Muscle layer of colon (tissue), 2 donors: ENCODE data around the gene IGHMBP2.

Experiments used
- H3K27ac ChIP-seq: one replicate; pipeline ENCODE4 v1.7.0; 2013; ENCODE audit warnings: low read depth, mild to moderate bottlenecking, low read length, moderate library complexity
- H3K27me3 ChIP-seq, 2 donors: one replicate each; pipeline ENCODE4 v1.7.0; 2013; ENCODE audit warnings: low read length in 2 of 2, mild to moderate bottlenecking in 2 of 2; ENCODE audit not compliant: insufficient read depth in 2 of 2, control insufficient read depth in 1 of 2
- H3K36me3 ChIP-seq: one replicate; pipeline ENCODE4 v1.7.0; 2013; ENCODE audit warnings: mild to moderate bottlenecking, low read length; ENCODE audit not compliant: insufficient read depth
- H3K4me1 ChIP-seq: one replicate; pipeline ENCODE4 v1.7.0; 2013; ENCODE audit warnings: mild to moderate bottlenecking, low read length; ENCODE audit not compliant: insufficient read depth
- H3K4me3 ChIP-seq, 2 donors: one replicate each; pipeline ENCODE4 v1.7.0; 2013; ENCODE audit warnings: low read length in 2 of 2, low read depth in 1 of 2, mild to moderate bottlenecking in 1 of 2, moderate library complexity in 1 of 2
- H3K9ac ChIP-seq: one replicate; pipeline ENCODE4 v1.7.0; 2013; ENCODE audit warnings: low read length
- H3K9me3 ChIP-seq: one replicate; pipeline ENCODE4 v1.7.0; 2013; ENCODE audit warnings: mild to moderate bottlenecking, low read length
- donor health status: abdominal sarcoma.
- donor health status: Adenocarcinoma of cecum.

IGHMBP2 gene

GRCh38 chr11:68892576-68892975 is 11.1 kb upstream of the IGHMBP2 start:
- H3K36me3 ChIP-seq = peaks cover 44% of the 10 kb centered on the region

GRCh38 chr11:68893282-68893681 is 10.4 kb upstream of the IGHMBP2 start:
- Histone ChIP-seq H3K36me3 (peaks cover 51% of the 10 kb centered on the region), H3K9ac (no peak overlapping the region), H3K9me3 (no peaks in the 10 kb centered on the region), H3K27ac (no peak overlapping the region), H3K4me3 (no peak overlapping the region), H3K27me3 (no peaks in the 10 kb centered on the region), H3K4me1 (peaks cover 4% of the 10 kb centered on the region)

More at GRCh38 chr11:68892576-68892975, 11.1 kb upstream of the IGHMBP2 start:
- Histone ChIP-seq H3K27me3 (no peaks in the 10 kb centered on the region), H3K4me3 (no peak overlapping the region), H3K9me3 (no peaks in the 10 kb centered on the region), H3K9ac (no peak overlapping the region), H3K27ac (no peak overlapping the region), H3K4me1 (peaks cover 4% of the 10 kb centered on the region)

GRCh38 chr11:68896171-68896959 is 7.3 kb upstream of the IGHMBP2 start:
- Histone ChIP-seq H3K4me1 (peaks cover under 1% of the 10 kb centered on the region), H3K4me3 (no peak overlapping the region), H3K27me3 (no peaks in the 10 kb centered on the region), H3K36me3 (peaks cover 66% of the 10 kb centered on the region), H3K27ac (no peak overlapping the region), H3K9ac (no peak overlapping the region), H3K9me3 (no peaks in the 10 kb centered on the region)

GRCh38 chr11:68897441-68897840 is 6.2 kb upstream of the IGHMBP2 start:
- peaks cover 61% of the 10 kb centered on the region for H3K36me3 ChIP-seq
- H3K4me1 ChIP-seq = peaks cover under 1% of the 10 kb centered on the region
- no peak overlapping the region for H3K27ac ChIP-seq
- H3K9me3 ChIP-seq = no peaks in the 10 kb centered on the region
- H3K9ac ChIP-seq = no peak overlapping the region
- H3K4me3 ChIP-seq = no peak overlapping the region
- H3K27me3 ChIP-seq = no peaks in the 10 kb centered on the region

GRCh38 chr11:68900835-68901381 is 2.8 kb upstream of the IGHMBP2 start:
- Histone ChIP-seq H3K9ac (no peak overlapping the region), H3K9me3 (no peaks in the 10 kb centered on the region), H3K36me3 (peaks cover 38% of the 10 kb centered on the region), H3K27ac (no peak overlapping the region), H3K27me3 (no peaks in the 10 kb centered on the region), H3K4me1 (peaks cover 19% of the 10 kb centered on the region), H3K4me3 (no peak overlapping the region)

GRCh38 chr11:68904248-68904847 is 657 bp downstream of the IGHMBP2 start:
- peak overlapping the region; percentile 60 to 99 for H3K4me3 ChIP-seq
- H3K27me3 ChIP-seq = no peaks in the 10 kb centered on the region
- H3K27ac ChIP-seq = peak overlapping the region; percentile 89
- peaks cover 19% of the 10 kb centered on the region for H3K4me1 ChIP-seq
- H3K9ac ChIP-seq = peak overlapping the region; percentile 85
- no peaks in the 10 kb centered on the region for H3K9me3 ChIP-seq
- H3K36me3 ChIP-seq = peaks cover 25% of the 10 kb centered on the region

GRCh38 chr11:68905421-68906360 is 2.0 kb downstream of the IGHMBP2 start:
- Histone ChIP-seq H3K9me3 (no peaks in the 10 kb centered on the region), H3K4me1 (peaks cover 19% of the 10 kb centered on the region), H3K9ac (no peak overlapping the region), H3K27ac (no peak overlapping the region), H3K36me3 (peaks cover 29% of the 10 kb centered on the region), H3K27me3 (no peaks in the 10 kb centered on the region), H3K4me3 (peak overlapping the region in 1 of 2 donors; percentile 99)

GRCh38 chr11:68908273-68908672 is 4.6 kb downstream of the IGHMBP2 start:
- peaks cover 11% of the 10 kb centered on the region for H3K4me1 ChIP-seq
- no peaks in the 10 kb centered on the region for H3K9me3 ChIP-seq
- no peak overlapping the region for H3K4me3 ChIP-seq
- no peak overlapping the region for H3K27ac ChIP-seq
- H3K27me3 ChIP-seq = no peaks in the 10 kb centered on the region
- H3K9ac ChIP-seq = no peak overlapping the region
- peaks cover 45% of the 10 kb centered on the region for H3K36me3 ChIP-seq

- Histone ChIP-seq H3K36me3 (peaks cover 70% of the 10 kb centered on the region), H3K27me3 (no peaks in the 10 kb centered on the region), H3K4me3 (no peak overlapping the region), H3K27ac (no peak overlapping the region), H3K9ac (no peak overlapping the region), H3K9me3 (no peaks in the 10 kb centered on the region), H3K4me1 (no peaks in the 10 kb centered on the region)
Observed at GRCh38 chr11:68910965-68911364, 7.3 kb downstream of the IGHMBP2 start.

GRCh38 chr11:68911731-68912130 is 8.0 kb downstream of the IGHMBP2 start:
- Histone ChIP-seq H3K4me3 (no peak overlapping the region), H3K9me3 (no peaks in the 10 kb centered on the region), H3K36me3 (peaks cover 78% of the 10 kb centered on the region), H3K4me1 (no peaks in the 10 kb centered on the region), H3K27me3 (no peaks in the 10 kb centered on the region), H3K27ac (no peak overlapping the region), H3K9ac (no peak overlapping the region)

- Histone ChIP-seq H3K27ac (no peak overlapping the region), H3K4me3 (no peak overlapping the region), H3K4me1 (no peaks in the 10 kb centered on the region), H3K9me3 (no peaks in the 10 kb centered on the region), H3K9ac (no peak overlapping the region), H3K36me3 (peaks cover 75% of the 10 kb centered on the region), H3K27me3 (no peaks in the 10 kb centered on the region)
Observed at GRCh38 chr11:68912254-68912653, 8.6 kb downstream of the IGHMBP2 start.
